ENCODE measurements around the gene SNCB. TPM values are rescaled to one million over a fixed set of nuclear protein-coding genes. Genes with fewer than 3 reads are reported as not detected.
A peak's percentile ranks its signal among the peaks of the same experiment; 100 is the strongest.
"Not testable (repeated sequence)": the region's sequence is repeated elsewhere in the genome, so short reads cannot be mapped to it uniquely, and the experiment has no call there.

Gene SNCB
- total and polyA plus RNA-seq, 2 of the 8 experiments (the other 6 are each of a cell fraction or from before 2014, with no cell fraction given), result 4.2 to 5.9 TPM

- H3K9me3 ChIP-seq (ENCODE audit: insufficient read depth in 2 of 2, low read depth in 1 of 2, low read length in 1 of 2); H3K36me3 ChIP-seq (ENCODE audit: control insufficient read depth in 2 of 4, insufficient read depth in 4 of 4, low read length in 3 of 4); H2BK5ac ChIP-seq (ENCODE audit: low read depth, low read length); H3K79me2 ChIP-seq (ENCODE audit: control insufficient read depth in 1 of 2, insufficient read depth in 2 of 2, low read length in 2 of 2); H3K27ac ChIP-seq (ENCODE audit: low read depth, low read length); H2BK12ac ChIP-seq (ENCODE audit: low read depth, low read length); H4K8ac ChIP-seq (ENCODE audit: extremely low read depth, insufficient read depth, low read length); H2AFZ ChIP-seq (ENCODE audit: low read length); H2BK120ac ChIP-seq (replicated peaks; ENCODE audit: low read depth, low read length); CTCF ChIA-PET (ENCODE audit: partially characterized antibody); H3K27me3 ChIP-seq (replicated peaks in 1 of 4; ENCODE audit: control insufficient read depth in 3 of 4, extremely low read depth in 1 of 4, insufficient read depth in 3 of 4, low read length in 3 of 4); DNase-seq (ENCODE audit: low read depth in 1 of 2, low spot score in 2 of 2); H4K5ac ChIP-seq (ENCODE audit: insufficient read length, low read depth, low read length); H3K9ac ChIP-seq (replicated peaks in 1 of 4; ENCODE audit: extremely low read depth in 1 of 4, low read depth in 3 of 4, low read length in 3 of 4); H4K91ac ChIP-seq (replicated peaks; ENCODE audit: insufficient read length, low read length); H3K14ac ChIP-seq (ENCODE audit: insufficient read length); H3K4me3 ChIP-seq (ENCODE audit: extremely low read depth in 1 of 4, insufficient read depth in 2 of 4, low read depth in 3 of 4, low read length in 4 of 4); H3K4ac ChIP-seq (replicated peaks; ENCODE audit: insufficient read length, low read depth, low read length); H2BK15ac ChIP-seq (ENCODE audit: low read length); H3K18ac ChIP-seq (ENCODE audit: extremely low read depth, low read length); H3K4me2 ChIP-seq (ENCODE audit: insufficient read depth in 1 of 2, low read depth in 2 of 2, low read length in 2 of 2); H3K79me1 ChIP-seq (ENCODE audit: low read depth, low read length); H2BK20ac ChIP-seq (ENCODE audit: low read length); H3K4me1 ChIP-seq (replicated peaks in 1 of 4; ENCODE audit: control insufficient read depth in 3 of 4, insufficient read depth in 4 of 4, low read length in 3 of 4); H3K23ac ChIP-seq (ENCODE audit: insufficient read length); POLR2A ChIA-PET (ENCODE audit: partially characterized antibody); FAIRE-seq: not testable (repeated sequence)
- H4K20me1 ChIP-seq (replicated peaks in 1 of 2; ENCODE audit: control insufficient read depth in 1 of 2, insufficient read depth in 2 of 2, low read length in 2 of 2), result peaks cover 0 to 14% of the 10 kb centered on the region in 2 experiments
- H3K23me2 ChIP-seq (ENCODE audit: low read depth, low read length), result peaks cover 19% of the 10 kb centered on the region; the same call in 1 of the 2 replicates
- TF ChIP-seq RNF2 (IDR thresholded peaks at IDR 0.05; ENCODE audit: borderline replicate concordance, low read depth, low read length, missing control alignments, poor library complexity, severe bottlenecking), result peak; percentile 39
- WGBS, 2 experiments (ENCODE audit: extremely low coverage in 1 of 2, insufficient coverage in 1 of 2, insufficient read length in 1 of 2, insufficient replicate concordance in 2 of 2, low coverage in 1 of 2, low lambda C conversion rate in 2 of 2, missing lambda C conversion rate in 1 of 2), result 58% methylated on average over 1 of the region's 2 CpGs; no CpG with 5 or more reads in 1 of the 2 experiments
- H3K56ac ChIP-seq (replicated peaks; ENCODE audit: insufficient read length, low read depth, low read length), result peak overlapping the region; percentile 95
- peak overlapping the region; percentile 95; the same call in 1 of the 2 replicates for H2AK5ac ChIP-seq (ENCODE audit: low read depth, low read length)
Measured at GRCh38 chr5:176591667-176592066, 38.7 kb downstream of the SNCB start.
